PC-3 (cell line): Measurements from ENCODE around the gene FAH.

Source experiments
- EZH2phosphoT487 ChIP-seq: fragments of 300-600 bp; sonication (generic); IDR thresholded peaks from 2 replicates; pipeline ENCODE4 v1.6.1; 2018; ENCODE audit warnings: mild to moderate bottlenecking, antibody characterized with exemption, low read length, borderline replicate concordance
- TF ChIP-seq, protein P1 (sequence below): fragments of 300-600 bp; sonication (generic); conservative IDR thresholded peaks from 2 replicates; pipeline ENCODE4 v1.5.1; 2017; ENCODE audit warnings: antibody characterized with exemption, low read depth, mild to moderate bottlenecking, low read length

GRCh38 chr15:80202641-80203360, 50.0 kb downstream of the FAH start:
- TF ChIP-seq, protein P1, sequence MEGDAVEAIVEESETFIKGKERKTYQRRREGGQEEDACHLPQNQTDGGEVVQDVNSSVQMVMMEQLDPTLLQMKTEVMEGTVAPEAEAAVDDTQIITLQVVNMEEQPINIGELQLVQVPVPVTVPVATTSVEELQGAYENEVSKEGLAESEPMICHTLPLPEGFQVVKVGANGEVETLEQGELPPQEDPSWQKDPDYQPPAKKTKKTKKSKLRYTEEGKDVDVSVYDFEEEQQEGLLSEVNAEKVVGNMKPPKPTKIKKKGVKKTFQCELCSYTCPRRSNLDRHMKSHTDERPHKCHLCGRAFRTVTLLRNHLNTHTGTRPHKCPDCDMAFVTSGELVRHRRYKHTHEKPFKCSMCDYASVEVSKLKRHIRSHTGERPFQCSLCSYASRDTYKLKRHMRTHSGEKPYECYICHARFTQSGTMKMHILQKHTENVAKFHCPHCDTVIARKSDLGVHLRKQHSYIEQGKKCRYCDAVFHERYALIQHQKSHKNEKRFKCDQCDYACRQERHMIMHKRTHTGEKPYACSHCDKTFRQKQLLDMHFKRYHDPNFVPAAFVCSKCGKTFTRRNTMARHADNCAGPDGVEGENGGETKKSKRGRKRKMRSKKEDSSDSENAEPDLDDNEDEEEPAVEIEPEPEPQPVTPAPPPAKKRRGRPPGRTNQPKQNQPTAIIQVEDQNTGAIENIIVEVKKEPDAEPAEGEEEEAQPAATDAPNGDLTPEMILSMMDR, result no peak
- TF ChIP-seq EZH2phosphoT487, result no peak
